HG03066 (cell line): Measurements from ENCODE around the gene CSKMT.
"Not testable (repeated sequence)": the region's sequence is repeated elsewhere in the genome, so short reads cannot be mapped to it uniquely, and the experiment has no call there.

Source experiments
- ATAC-seq: cut with Tn5 transposase; IDR thresholded peaks from one replicate; pipeline ENCODE4 v1.9.1; 2021; ENCODE audit warnings: low read depth; ENCODE audit not compliant: unreplicated experiment

CSKMT gene

GRCh38 chr11:62682518-62682917 is 17.4 kb downstream of the CSKMT start:
- no peak for ATAC-seq

GRCh38 chr11:62687508-62688396 is 22.6 kb downstream of the CSKMT start:
- no peak for ATAC-seq

- no peak for ATAC-seq
These were observed 23.4 kb downstream of the CSKMT start for GRCh38 chr11:62688491-62688890.

GRCh38 chr11:62689421-62690183 is 24.5 kb downstream of the CSKMT start, which contains the start of gene LRRN4CL:
Gene LRRN4CL, minus strand, starts transcription at chr11:62689530. Its CDS starts 1,022 bp downstream, at chr11:62688508.
- no peak for ATAC-seq

DNA sequence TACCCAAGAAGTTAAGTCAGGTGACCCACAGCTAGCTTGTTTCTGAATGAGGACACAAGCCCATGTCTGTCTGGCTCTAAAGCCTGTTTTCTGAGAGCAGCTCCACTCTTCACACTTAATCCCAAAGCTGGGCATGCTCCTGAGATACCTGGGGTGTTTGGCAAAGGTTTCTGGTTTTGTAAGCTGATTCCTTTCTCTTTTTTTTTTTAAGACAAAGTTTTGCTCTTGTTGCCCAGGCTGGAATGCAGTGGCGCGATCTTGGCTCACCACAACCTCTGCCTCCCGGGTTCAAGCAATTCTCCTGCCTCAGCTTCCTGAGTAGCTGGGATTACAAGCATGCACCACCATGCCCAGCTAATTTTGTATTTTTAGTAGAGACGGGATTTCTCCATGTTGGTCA is 28.5 kb downstream of the CSKMT start:
- ATAC-seq = not testable (repeated sequence)

- ATAC-seq = no peak
These were observed 29.5 kb downstream of the CSKMT start for GRCh38 chr11:62694455-62695167.

DNA sequence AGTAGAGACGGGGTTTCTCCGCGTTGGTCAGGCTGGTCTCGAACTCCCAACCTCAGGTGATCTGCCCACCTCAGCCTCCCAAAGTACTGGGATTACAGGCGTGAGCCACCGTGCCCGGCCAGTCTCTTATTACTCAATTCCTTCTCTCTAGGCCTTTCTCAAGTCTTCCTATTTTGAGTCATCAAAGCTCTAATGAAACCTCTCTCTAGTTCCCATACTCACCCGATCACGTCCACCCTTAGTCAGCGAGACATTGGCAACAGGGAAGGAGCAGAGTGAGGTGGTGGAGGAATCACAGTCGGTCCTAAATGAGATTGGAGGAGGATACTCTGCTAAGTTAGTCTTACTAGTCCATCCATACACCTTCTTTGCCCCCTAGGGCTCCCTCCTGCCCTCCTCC is 37.1 kb downstream of the CSKMT start:
- no peak for ATAC-seq

DNA sequence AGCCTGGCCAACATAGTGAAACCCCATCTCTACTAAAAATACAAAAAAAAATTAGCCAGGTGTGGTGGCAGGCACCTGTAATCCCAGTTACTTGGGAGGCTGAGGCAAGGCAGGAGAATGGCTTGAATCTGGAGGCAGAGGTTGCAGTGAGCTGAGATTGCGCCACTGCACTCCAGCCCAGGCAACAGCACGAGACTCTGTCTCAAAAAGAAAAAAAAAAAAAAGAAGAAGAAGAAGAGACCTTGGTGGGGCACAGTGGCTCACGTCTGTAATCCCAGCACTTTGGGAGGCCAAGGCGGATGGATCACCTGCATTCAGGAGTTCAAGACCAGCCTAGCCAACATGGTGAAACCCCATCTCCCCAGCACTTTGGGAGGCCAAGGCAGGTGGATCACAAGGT is 38.8 kb downstream of the CSKMT start:
- ATAC-seq = not testable (repeated sequence)

- ATAC-seq = no peak
These were observed 40.3 kb downstream of the CSKMT start for GRCh38 chr11:62705413-62705812.

- peak; percentile 54 for ATAC-seq
These were observed 41.1 kb downstream of the CSKMT start for GRCh38 chr11:62705880-62706849.

DNA sequence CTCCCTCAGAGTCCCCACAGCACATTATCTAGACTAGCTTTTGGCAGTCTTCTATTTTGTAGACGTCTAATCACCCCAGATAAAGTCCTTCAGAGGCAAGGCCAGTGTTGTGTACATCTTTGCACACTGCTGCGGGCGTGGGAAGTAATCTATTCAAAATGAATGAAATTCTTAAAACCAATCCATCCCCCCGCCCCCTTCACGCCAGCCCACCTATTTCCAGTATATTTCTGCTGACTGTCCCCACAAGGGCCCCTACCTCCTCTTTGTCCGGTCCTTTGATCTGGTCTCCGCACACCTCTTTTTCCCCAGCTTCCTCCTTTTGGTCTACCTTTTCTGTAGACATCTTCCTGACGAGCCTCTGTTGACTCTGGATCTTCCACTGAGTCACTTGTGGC is 41.7 kb downstream of the CSKMT start:
- no peak for ATAC-seq

DNA sequence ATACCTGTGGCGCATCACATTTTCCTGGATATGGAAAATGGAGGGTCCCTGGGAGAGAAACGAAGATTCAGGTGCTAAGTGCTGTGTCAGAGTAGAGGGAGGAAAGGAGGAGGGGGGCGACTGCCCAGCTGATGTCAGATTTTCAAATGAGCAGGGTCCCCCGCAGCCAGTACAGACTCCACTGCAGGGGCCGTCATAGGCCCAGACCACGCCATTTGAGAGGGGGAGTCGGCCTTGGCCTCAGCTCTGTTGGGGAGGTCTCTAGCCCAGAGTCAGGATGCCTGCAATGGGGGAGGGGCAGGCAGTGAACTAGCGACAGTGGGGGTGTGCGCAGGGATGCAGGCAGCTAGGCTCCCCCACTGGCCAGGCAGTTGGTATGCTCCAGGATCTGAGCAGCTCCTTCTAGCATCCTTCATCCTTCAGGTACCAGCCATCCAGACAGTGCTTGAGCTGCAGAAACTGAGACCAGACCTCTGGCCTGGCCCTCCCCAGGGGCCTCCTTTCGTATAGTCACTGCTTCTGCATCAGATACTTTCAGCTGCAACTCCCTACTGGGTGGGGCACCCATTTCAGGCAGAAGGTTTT is 42.3 kb downstream of the CSKMT start, which contains the start of the genes BSCL2 and GNG3:
BSCL2 (minus strand) TSS at position 148 of the 585 bp plus-strand sequence. CDS start 229 bp downstream, outside the sequence.
GNG3 (plus strand) TSS at position 400 of the 585 bp plus-strand sequence. CDS start 620 bp downstream, outside the sequence.
- no peak for ATAC-seq

- no peak for ATAC-seq
These were observed 43.3 kb downstream of the CSKMT start for GRCh38 chr11:62708392-62708791.

GRCh38 chr11:62708793-62709192 is 43.7 kb downstream of the CSKMT start:
- ATAC-seq = no peak

DNA sequence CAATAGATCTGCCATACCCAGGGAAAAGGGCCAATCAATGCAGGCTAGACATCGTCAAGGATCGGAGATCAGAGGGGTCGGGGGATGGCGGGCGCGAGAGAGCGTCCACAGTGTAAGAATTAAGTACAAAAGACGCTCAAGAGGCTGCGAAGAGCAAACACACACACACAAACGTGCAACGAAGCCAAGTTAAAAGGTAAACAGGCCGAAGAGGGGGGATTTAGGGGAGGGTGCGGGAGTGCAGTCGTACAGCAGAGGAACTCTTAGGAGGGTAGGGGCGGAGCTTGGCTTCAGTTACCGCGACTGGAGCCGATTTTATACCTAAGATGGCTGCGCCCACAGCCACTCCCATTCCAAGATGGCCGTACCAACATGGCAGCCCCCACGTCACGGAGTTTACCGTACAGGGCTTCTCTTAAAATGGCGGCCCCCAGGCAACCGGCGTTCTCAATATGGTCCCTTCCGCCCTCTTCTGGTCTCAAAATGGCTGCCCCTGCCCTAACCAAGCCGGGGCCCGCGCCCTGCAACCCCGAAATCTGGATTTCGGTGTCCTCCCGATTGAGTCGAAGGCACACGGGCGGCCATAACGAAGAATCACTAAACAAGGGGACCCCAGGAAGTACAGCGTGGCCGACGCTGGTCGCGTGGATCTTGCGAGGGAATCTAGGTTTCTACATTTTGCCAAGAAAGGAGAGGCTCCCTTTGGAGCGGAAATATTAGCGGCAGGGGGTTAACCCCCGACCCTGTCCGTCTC is 44.3 kb downstream of the CSKMT start:
- peak; percentile 80 for ATAC-seq

- ATAC-seq = no peak
These were observed 44.9 kb downstream of the CSKMT start for GRCh38 chr11:62710001-62710345.

DNA sequence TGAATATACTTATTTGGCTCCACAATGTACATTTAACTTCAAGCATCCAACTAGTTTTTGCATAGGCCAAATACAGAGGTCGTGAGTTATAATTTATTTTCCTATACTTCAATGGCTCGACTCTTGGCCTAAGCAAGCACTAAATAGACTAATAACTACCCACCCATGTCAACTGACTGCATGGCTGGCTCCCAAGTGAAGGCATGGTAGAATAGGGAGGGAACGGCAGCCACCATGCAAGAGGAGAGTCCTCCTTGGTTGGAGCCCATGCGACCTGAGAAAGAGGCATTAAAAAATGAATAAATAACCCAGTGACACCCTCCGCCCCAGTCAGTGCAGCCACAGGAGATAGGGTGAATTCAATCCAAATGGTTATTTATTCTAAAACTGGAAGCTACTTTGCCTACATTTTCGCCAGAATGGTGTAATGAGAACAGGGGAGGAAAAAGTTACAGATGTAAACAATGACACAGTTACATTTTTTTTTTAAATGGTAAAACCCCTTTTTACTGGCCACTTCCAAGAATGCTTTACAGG is 47.2 kb downstream of the CSKMT start:
- ATAC-seq = no peak

- no peak for ATAC-seq
These were observed 47.7 kb downstream of the CSKMT start for GRCh38 chr11:62712861-62713260.
